Right renal pelvis (tissue), 4 donors: ENCODE results near the gene POLDIP2. TPM values are rescaled to one million over a fixed set of nuclear protein-coding genes. Genes with fewer than 3 reads are reported as not detected.
A peak's percentile ranks its signal among the peaks of the same experiment; 100 is the strongest.
"Not testable (repeated sequence)": the region's sequence is repeated elsewhere in the genome, so short reads cannot be mapped to it uniquely, and the experiment has no call there.

ENCODE experiments used
- DNase-seq, 4 donors: peaks; one replicate each; pipeline ENCODE4 v3.0.0-alpha.2; 2013; ENCODE audit warnings: low read depth in 4 of 4, low spot score in 3 of 4, missing footprints in 1 of 4
- polyA plus RNA-seq, 4 donors: library from polyadenylated mRNA; unstranded; fragments of 120-200 nt; gene quantifications; one replicate each; pipeline ENCODE4 v1.2.1, GENCODE V29; 2013; ENCODE audit not compliant: insufficient read length in 4 of 4

The POLDIP2 gene
- polyA plus RNA-seq, 4 donors, result 99.1 to 105 (median 100) TPM

DNA sequence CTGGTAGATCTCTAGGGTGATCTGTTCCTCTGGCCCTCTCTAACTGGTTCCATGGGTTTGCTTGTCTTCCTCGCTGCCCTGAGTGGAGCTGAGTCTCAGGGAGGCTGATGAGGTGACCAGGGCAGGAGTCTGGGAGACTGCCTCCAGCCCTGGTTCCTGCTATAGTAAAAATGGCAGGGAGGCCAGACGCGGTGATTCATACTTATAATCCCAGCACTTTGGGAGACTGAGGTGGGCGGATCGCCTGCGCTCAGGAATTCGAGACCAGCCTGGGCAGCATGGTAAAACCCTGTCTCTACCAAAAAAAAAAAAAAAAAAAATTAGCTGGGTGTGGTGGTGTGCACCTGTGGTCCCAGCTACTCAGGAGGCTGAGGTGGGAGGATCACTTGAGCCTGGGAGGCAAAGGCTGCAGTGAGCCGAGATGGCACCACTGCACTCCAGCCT lies 18.5 kb downstream of the POLDIP2 start:
- not testable (repeated sequence) for DNase-seq

DNA sequence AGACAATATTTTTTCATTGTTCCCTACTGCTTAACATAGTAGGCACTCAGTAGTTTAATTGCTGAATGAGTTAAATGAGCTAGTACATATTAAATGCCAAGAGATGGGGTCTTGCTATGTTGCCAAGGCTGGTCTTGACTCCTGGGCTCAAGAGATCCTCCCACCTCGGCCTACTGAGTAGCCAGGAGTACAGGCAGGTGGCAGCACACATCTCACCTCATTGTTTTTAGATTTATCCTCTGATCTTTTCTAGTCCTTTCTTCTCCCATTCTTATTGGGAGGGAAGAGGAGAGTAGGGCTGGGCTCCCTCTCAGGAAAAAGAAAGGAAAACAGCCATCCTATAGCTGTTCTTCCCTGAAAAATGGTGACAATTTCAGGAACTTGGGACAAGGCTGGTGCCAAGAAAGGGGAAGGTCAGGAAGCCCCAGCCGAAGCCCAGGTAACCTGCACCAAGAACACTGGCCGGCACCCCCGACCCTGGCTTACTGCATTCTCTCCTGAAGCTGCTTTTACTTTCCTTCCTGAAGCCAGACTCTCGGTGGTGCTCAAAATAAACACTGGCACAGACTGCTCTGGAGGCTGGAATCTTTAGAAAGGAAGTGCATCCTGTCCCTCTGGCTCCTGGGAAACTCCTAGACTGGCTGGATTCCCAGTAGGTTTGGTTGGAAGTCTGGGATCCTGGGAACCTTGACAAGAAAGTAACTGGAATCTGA lies 19.1 kb downstream of the POLDIP2 start:
- no peak for DNase-seq

DNA sequence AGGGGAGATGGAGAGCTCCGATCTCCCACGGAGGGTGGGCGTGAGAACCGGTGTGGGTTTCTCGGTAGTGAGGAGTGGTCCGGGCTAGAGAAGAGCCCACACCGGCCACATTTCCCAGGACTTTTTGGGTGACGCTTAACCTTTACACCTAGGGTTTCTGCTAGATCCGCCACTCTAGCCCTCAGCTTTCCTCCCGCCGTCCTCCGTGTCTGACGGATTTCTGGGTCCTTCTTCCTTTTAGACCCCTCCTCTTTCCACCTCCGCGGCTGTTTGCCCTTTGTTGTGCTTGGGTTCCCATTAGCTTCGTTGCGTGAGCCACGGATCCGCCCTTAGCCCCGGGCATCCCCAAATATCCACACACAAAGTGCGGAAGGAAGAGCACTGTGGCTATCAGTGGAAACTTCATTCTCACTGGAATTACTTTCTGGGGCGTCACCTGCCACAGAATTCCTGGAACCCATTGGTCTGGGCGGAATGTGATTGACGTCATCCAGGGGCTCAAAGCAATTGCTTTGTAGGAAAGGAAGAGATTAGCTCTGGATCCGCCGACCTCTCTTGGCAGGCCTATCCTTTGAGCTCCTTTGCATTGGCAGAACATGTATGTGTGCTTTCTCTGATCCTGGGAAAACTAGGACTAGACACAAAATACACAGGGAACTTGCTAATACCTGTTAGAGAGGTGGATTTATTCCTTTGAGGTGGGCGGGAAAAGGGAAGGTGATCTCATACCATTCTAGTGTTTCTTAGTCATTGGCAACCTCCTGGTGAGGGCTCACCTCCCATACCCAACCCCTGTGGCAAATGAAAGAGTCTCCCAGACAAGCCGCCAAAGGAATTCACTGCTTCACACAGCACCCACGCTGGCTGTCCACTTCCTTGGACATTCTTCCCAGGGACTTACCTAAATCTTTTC lies 21.1 kb downstream of the POLDIP2 start:
- peak; percentile 48 to 68 (median 64) for DNase-seq

DNA sequence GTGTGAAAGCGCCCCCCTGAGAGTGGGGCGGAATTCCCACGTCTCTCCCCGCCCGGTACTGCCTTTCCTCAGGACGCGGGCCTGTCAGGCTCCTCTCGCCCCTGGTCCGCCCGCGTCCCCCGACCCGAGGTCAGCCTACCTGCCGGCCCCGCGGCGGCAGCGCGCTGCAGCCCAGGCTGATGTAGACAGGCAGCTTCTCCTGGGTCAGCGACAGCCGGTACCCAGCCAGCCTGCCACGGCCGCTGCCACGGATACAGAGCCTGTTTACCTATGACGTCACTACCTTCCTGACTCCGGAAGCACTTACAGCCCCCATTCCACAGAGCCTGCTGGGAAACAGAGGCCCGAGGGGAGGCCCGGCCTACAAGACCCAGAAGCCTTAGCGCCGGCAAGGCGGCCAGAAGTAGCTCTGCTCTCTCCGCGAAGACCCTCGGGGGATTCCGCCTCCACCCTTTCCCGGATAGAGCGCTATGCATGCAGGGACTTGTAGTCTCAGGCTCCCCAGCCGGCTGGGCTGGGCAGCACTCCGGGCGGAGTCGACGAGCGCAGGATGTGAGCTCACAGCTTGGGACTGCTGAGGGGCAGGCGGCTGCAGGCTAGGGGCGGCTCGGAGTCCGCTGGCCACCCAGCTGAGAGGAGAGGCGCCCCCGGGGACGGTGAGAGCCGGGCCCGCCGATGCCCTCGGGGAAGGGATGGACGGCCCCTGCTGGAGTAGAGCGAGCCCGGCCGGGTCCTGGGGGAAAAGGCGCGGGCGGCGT lies 21.9 kb downstream of the POLDIP2 start, which contains the start of the genes IFT20 and TNFAIP1:
TSS of gene IFT20 (minus strand) at position 272 of the 758 bp plus-strand sequence. CDS start 3,487 bp downstream, outside the sequence.
TSS of gene TNFAIP1 (plus strand) at position 561 of the 758 bp plus-strand sequence. CDS start 3,761 bp downstream, outside the sequence.
- peak; percentile 96 to 99 (median 99) for DNase-seq

DNA sequence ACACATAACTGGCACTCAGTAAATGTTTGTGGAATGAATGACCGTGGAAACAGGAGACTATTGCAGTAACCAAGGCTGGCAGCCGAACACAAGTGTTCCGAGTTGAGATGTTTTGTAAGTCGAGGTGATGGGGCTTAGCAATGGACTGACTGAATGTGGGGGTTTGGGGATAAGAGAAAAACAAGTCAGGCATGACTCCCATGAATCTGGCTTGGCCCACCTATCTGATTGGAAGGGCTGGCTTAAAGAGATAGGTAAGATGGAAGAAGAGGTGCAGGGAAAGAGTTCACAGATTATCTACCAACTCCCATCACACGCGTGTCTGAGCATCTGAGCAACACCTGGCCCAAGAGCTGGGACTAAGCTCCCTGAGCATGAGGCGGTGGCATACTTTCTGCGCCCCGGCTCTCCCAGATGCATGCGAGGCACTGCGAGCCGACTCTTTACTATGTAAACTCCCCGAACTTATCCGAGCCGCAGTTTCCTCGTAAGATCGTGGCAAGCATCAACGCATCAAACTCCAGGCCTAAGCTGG lies 22.6 kb downstream of the POLDIP2 start:
- no peak for DNase-seq

DNA sequence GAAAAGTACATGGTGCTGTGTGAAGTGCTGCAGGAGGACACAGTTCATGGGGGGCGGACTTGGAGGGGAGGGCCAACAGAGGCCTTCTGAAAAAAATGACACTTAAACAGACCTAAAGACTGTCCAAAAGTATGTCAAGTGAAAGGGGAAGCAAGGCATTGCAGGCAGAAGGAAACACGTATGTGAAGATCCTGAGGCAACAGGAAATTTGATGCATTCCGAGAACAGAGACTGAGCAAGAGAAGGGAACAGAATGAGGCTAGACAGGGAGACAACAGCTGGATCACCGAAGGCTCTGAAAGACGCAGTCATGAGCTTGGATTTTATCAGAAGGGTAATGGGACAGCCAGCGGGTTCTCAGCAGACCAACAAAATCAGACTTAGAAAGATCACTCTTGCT lies 23.2 kb downstream of the POLDIP2 start:
- no peak for DNase-seq

DNA sequence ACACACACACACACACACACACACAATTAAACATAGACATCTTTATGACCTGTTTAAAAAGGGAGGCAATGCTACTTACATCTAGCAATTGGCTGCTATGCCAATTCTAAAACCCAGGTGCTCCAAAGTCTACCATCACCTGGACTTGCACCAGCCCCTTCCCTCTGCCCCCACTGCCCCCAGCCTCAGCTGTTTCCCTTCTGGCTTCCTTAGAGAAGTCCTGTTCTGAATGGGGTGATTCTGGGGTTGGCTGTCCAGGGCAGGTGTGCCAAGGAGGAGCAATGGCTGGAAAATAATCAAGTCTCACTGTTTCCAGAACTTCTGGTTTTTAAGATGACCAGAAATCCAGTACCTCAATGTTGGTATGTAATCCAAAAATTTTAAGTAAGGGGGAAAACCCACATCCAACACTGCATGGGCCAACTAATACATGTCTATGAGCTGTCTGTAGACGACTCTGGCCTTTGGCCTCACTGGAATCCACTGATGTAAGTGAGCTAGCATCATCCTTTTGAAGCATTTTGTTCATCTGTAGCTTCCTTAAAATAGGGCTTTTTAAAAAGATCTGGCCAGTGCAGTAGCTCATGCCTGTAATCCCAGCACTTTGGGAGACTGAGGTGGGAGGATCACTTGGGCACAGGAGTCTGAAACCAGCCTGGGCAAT lies 24.1 kb downstream of the POLDIP2 start:
- no peak for DNase-seq

DNA sequence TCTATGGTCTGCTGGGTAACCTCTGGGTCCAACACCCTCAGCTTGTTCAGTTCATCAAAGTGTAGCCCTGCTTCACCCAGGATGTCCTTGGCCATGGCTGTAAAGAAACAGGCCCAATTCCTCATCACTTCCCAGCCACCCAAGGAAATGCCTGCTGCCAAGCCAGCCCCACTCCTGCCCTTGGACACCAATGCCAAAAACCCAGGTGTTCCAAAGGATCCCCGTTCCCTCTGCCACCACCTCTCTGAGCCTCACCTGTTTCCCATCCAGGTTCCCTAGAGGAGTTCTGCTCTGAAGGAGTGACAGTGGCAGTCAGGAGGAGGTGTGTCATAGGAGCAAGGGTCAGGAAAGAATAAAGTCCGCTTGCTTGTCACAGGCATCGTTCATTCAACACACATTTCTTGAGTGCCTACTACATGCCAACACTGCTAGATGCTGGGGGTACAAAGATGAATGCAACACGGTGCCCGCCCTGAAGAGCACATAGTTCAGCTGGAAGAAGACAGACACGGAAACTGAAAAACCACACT lies 25.4 kb downstream of the POLDIP2 start:
- no peak for DNase-seq

DNA sequence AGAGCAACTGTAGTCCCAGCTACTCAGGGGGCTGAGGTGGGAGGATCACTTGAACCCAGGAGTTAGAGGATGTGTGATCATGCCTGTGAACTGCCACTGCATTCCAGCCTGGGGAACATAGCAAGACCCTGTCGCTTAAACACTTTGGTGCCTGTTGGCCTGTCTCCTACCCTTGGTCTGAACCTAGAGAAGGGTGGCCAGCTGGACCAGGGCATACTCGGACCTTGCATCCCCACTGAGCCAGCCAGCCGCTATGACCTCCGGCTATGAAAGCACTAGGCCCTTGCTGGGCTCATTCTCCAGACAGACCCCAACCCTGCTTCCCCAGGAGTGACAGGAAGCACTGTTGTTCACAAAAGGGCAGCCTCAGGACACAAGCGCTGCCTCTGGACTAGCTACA lies 26.7 kb downstream of the POLDIP2 start:
- DNase-seq, result no peak

DNA sequence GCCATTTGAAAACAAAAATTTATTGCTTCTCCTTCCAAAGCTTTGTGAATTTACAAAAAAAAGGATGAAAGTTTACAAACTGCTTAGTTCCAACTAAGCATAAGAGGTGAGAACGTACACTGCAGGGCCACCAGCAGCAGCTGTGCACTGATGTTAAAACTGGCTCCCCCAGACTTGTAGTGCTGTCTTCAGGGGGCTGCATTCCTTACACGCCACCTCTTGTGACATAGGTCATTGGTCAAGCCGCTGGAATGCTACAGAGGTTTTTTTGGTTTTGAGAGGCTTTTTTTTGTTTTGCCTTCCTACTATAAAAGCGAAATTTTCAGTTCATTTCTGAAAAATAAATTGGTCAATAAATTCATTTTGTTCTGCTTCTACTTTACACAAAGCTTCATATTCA lies 29.0 kb downstream of the POLDIP2 start:
- DNase-seq, result no peak

DNA sequence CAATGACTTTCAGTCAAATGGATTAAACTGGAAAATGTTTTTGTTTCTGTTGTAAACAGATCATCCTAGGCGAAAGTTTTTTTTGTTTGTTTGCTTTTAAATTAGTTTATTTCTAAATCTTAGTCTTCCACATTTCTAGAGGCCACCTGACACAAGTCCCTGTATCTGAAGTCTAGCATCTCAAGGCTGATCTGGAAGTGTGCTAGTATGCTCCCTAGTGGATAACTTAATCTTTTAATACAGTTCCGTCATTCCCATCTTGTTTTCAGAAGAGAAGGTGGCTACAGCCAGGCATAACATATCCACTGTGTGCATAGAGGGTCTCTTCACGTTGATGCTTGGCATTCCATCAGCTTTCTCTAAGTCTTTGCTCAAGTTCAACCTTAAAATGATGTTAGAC lies 29.6 kb downstream of the POLDIP2 start:
- no peak for DNase-seq

DNA sequence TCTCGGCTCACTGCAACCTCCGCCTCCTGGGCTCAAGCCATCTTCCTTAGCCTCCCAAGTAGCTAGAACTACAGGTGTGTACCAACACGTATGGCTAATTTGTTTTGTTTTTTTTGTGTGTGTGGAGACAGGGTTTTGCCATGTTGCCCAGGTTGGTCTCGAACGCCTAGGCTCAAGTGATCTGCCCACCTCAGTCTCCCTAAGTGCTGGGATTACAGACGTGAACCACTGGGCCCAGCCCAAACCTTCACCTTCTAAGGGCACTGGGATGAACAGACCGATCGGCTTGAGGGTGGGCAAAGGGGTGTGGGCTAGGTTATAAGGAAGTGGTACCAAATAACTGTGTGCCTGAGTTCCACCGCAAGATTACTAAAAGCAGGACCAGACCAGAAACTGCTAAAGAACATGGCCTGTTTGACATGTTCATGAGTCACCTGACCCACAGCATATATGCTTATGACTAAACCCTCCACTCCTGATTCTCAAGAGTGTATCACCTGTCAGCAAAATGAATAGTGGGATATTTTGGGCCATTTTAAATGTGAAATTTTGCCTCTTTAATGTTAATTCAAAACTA lies 30.2 kb downstream of the POLDIP2 start:
- DNase-seq, result no peak

DNA sequence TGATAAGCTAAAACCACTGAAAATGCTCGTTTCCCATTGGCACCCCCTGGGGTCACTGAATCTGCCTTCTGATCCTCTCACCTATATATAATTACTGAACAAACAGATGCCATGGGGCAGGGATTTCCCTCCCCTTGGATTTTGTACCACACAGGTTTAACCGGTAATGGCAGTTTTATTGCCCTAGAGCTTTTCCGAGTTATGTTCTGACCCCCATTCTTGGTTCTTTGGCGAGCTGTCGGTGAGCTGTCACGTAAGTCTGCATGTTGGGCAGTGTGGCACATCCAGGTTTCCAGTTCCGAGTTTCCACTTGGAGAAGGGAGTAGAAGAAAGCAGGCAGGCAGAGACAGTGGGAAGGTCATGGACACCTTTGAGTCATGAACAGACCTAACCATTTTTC lies 31.2 kb downstream of the POLDIP2 start:
- no peak for DNase-seq

DNA sequence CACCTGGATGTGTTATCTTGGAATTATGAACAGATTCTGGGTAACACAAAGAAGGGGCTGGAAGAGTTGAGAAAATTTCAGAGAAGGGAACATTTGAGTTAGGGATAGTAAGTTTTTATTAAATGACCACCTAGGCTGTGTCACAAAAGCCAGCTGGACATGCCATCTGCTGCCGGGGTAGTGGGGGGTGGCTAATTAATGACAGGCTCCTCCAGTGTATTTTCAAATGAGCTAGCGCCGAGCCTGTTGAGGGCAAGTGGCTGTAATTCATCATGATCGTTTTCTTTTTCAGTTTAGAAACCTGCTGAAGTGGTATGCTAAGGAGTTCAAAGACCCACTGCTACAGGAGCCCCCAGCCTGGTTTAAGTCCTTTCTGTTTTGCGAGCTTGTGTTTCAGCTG lies 32.1 kb downstream of the POLDIP2 start:
- DNase-seq, result no peak

DNA sequence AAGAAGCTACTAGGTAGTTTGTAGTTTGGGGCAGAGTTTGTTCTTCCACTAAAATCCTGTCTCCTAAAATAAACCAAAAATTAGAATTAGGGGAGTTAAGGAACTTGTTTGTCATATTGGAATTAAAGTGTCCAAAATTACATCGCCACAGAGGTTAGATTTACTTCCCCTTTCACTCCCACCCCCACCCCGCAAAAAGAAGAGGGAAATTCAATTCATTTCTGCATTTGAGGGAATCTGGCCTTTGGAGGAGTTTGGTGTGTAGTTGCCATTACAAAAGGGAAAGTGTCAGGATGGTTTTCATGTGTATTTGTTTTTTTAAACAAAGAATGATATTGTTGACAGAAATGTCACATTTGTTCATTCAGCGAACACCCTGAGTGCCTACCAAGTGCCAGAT lies 32.5 kb downstream of the POLDIP2 start:
- DNase-seq, result no peak

DNA sequence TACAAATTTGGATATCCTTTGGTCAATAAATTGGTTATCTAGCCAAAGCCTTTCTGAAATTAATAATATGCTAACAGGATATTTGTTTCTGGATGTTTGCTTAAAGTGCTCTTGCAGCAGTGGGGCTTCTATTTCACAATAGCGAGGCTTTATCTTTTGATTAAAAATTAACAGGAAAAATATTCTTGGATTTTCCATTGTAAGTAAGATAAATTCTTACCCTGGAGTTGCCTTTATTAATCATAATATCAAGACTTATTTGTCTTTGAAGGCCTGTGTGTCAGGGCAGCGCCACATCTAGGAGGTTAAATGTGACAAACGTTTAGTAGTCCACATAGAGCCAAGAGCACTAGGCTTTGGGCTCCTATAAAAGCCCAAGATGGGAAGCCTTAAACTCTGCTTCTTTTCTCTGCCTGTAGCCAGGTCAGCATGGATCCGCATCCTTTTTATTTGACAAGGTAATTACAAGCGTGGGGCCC lies 33.0 kb downstream of the POLDIP2 start:
- no peak for DNase-seq

DNA sequence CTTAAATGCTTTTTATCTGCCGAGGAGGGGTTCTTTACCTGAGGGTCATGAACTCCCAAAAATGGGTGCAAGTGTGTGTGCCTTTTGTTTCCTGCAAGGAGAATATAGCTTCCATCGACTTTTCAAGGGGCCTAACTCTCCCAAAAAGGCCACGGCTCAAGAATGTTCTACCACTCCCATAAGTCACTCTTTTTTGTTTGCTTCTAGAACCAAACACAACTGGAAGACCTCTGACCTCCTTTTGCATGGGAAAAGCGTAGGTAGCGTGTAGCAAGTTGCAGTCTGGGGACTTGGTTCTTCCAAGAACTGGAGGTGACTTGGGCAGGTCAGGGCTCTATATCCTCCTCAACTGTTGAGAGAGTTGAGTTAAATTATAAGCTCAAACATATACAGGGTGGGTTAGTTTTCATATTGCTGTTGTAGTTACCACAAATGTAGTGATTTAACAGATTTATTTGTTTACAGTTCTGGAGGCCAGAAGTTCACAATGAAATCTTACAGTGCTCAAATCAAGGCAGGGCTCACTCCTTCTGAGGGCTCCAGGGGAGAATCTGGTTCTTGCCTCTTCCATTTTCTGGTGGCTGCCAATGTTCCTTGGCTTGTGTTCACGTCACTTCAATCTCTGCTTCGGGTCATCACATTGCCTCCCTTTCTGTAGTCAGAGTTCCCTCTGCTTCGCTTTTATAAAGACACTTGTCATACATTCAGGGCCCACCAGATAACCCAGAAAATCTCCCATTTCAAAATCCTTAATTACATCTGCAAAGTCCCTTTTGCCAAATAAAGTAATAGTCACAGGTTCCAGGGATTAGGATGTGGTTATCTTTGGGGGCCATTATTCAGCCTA lies 36.9 kb downstream of the POLDIP2 start:
- no peak for DNase-seq

DNA sequence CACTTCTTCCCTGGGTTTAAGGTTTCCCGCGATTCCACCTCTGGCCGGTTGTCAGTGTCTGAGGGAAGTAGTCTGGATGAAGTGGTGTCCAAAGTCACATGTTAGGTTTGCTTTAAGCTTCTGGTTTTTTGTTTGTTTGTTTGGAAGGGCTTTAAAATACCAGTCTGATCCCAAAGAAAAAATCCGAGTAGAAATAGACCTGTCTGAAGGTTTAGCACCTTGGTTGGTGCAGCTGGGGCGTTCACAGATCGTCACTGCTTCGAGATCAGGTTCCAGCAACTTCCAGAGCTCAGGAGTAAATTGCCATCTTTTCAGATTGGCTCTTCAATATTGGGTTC lies 37.8 kb downstream of the POLDIP2 start:
- peak in 1 of 4 donors; percentile 28 for DNase-seq
